ENCODE data around the gene SHC2.

DNA sequence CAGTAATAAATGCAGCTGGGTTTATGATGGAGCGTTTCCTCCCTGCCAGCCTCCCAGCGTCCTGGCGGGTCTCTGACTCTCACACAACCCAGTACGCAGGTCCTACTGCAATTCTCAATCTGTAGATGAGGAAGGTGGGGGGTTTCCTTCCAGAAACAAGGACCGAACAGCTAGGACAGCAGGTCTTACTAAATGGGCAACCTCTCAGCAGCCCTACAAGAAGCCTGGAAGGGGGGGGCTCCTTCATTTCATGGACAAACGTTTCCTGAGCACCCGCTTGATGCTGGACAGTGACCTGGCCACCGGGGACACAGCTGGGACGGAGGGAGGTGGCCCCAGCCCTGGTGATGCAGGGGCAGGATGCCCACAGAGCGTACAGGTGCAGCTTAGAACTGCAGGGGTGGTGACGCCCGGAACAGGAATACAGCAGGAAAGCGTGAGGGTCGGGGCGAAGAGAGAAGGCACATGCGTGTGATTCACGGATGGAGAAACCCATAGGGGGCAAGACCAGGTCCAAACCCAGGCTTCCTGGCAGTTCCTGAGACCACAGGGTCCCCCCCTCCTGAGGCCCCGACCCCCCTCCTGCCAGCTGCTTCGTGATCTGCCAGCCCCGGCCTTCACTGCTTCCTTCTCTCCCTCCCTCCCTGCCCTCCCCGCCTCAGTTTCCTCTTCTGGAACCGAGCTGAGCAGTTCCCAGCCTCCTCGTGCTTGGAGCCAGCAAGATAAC, 51.2 kb downstream of the SHC2 start:
- TF ChIP-seq, protein P1, sequence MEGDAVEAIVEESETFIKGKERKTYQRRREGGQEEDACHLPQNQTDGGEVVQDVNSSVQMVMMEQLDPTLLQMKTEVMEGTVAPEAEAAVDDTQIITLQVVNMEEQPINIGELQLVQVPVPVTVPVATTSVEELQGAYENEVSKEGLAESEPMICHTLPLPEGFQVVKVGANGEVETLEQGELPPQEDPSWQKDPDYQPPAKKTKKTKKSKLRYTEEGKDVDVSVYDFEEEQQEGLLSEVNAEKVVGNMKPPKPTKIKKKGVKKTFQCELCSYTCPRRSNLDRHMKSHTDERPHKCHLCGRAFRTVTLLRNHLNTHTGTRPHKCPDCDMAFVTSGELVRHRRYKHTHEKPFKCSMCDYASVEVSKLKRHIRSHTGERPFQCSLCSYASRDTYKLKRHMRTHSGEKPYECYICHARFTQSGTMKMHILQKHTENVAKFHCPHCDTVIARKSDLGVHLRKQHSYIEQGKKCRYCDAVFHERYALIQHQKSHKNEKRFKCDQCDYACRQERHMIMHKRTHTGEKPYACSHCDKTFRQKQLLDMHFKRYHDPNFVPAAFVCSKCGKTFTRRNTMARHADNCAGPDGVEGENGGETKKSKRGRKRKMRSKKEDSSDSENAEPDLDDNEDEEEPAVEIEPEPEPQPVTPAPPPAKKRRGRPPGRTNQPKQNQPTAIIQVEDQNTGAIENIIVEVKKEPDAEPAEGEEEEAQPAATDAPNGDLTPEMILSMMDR (IDR thresholded peaks at IDR 0.05) = no peak
- TF ChIP-seq EP300 (IDR thresholded peaks at IDR 0.05) = no peak
